ENCODE measurements around the gene OR1L6.

The OR1L6 gene

DNA sequence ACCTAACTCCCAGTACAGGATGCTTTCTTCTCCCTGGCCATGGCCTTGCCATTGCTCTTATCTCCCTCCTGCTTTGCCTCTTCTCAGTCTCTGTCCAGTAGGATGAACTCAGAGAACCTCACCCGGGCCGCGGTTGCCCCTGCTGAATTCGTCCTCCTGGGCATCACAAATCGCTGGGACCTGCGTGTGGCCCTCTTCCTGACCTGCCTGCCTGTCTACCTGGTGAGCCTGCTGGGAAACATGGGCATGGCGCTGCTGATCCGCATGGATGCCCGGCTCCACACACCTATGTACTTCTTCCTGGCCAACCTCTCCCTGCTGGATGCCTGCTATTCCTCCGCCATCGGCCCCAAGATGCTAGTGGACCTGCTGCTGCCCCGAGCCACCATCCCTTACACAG is 46.7 kb downstream of the OR1L6 start, which contains the start of gene OR5C1:
TSS of gene OR5C1 (plus strand) at position 103 of the 400 bp plus-strand sequence. CDS start at position 103, 0 bp downstream.
- TF ChIP-seq, protein P1, sequence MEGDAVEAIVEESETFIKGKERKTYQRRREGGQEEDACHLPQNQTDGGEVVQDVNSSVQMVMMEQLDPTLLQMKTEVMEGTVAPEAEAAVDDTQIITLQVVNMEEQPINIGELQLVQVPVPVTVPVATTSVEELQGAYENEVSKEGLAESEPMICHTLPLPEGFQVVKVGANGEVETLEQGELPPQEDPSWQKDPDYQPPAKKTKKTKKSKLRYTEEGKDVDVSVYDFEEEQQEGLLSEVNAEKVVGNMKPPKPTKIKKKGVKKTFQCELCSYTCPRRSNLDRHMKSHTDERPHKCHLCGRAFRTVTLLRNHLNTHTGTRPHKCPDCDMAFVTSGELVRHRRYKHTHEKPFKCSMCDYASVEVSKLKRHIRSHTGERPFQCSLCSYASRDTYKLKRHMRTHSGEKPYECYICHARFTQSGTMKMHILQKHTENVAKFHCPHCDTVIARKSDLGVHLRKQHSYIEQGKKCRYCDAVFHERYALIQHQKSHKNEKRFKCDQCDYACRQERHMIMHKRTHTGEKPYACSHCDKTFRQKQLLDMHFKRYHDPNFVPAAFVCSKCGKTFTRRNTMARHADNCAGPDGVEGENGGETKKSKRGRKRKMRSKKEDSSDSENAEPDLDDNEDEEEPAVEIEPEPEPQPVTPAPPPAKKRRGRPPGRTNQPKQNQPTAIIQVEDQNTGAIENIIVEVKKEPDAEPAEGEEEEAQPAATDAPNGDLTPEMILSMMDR (conservative IDR thresholded peaks at IDR 0.05; ENCODE audit: control insufficient read depth, insufficient read depth, low read depth, low read length), result no peak
- DNase-seq (ENCODE audit: low read depth), result no peak
- H3K4me3 ChIP-seq (ENCODE audit: control insufficient read depth, low read depth, low read length), result no peak within 1 kb of the TSS

DNA sequence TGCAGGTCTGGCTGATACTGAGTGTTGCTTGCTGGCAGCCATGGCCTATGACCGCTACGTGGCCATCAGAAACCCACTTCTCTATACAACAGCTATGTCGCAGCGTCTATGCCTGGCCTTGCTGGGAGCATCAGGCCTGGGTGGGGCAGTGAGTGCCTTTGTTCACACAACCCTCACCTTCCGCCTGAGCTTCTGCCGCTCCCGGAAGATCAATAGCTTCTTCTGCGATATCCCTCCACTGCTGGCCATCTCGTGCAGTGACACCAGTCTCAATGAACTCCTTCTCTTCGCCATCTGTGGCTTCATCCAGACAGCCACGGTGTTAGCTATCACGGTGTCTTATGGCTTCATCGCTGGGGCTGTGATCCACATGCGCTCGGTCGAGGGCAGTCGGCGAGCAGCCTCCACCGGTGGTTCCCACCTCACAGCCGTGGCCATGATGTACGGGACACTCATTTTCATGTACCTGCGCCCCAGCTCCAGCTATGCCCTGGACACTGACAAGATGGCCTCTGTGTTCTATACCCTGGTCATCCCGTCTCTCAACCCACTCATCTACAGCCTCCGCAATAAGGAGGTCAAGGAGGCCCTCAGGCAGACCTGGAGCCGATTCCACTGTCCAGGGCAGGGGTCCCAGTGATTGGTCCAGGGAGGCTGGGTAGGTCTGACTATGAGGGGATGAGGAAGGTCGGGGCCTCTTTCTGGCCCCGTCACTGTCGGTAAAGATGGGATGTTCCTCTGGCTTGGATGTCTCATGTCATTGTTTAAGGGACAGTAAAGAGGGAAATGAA is 47.3 kb downstream of the OR1L6 start:
- TF ChIP-seq, protein P1 (conservative IDR thresholded peaks at IDR 0.05; ENCODE audit: control insufficient read depth, insufficient read depth, low read depth, low read length), result no peak
- H3K4me3 ChIP-seq (ENCODE audit: control insufficient read depth, low read depth, low read length), result no peak overlapping the region
- no peak for DNase-seq (ENCODE audit: low read depth)

DNA sequence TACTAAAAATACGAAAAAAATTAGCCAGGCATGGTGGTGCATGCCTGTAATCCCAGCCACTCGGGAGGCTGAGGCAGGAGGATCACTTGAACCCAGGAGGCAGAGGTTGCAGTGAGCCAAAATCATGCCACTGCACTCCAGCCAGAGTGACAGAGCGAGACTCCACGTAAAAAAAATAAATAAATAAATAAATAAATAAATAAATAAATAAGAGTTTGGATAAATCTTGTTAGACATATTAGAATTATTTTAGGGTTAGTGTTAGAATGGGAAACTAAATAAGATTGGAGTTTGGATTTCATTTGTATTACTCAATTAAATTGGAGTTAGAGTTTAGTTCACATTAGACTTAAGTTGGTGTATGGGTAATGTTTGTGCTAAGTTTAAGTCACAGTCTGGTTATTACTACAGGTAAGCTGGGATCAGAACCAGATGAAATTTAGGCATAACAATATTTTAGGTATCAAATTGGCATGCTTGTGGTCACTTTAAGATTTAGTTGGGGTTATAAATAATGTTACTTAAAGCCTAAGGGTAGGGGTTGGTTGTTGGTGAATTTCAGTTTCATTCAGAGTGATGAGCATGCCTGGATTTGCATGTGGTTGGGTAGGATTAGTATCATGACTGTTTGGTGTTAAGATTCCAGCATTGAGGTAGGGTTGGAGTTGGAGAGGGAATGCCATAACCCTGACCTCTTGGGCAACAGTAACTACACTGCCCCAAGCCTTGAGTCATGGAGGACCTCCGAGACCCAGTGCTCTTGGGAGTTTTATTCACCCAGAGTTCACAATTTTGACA is 50.0 kb downstream of the OR1L6 start:
- TF ChIP-seq, protein P1 (conservative IDR thresholded peaks at IDR 0.05; ENCODE audit: control insufficient read depth, insufficient read depth, low read depth, low read length), result no peak
- no peak overlapping the region for H3K4me3 ChIP-seq (ENCODE audit: control insufficient read depth, low read depth, low read length)
- DNase-seq (ENCODE audit: low read depth), result no peak

GRCh38 chr9:122797316-122798063 is 55.4 kb downstream of the OR1L6 start:
- H3K4me3 ChIP-seq (ENCODE audit: control insufficient read depth, low read depth, low read length), result no peak overlapping the region
- TF ChIP-seq, protein P1 (conservative IDR thresholded peaks at IDR 0.05; ENCODE audit: control insufficient read depth, insufficient read depth, low read depth, low read length), result no peak
- peak; percentile 9 for DNase-seq (ENCODE audit: low read depth)

Measured in fibroblast of mammary gland (primary cell).